Panc1 (cell line): ENCODE results near the gene GATA6. TPM values are rescaled to one million over a fixed set of nuclear protein-coding genes. Genes with fewer than 3 reads are reported as not detected.
A peak's percentile ranks its signal among the peaks of the same experiment; 100 is the strongest.

Experiments used
- ATAC-seq: fragments of 200-7000 bp; cut with Tn5 transposase; 2 replicates; pipeline ENCODE4 v1.9.1; 2020; ENCODE audit warnings: mild to moderate bottlenecking, moderate library complexity
- BruUV-seq: library from RNA; stranded (reverse); fragments of 400-500 nt; replicated peaks from 2 replicates; lab custom pipeline; 2021; lab: Mats Ljungman, UMichigan
- CTCF ChIA-PET: fragments of 300-600 bp; sonication (Branson Sonifier 250); formaldehyde crosslinking; loops from one replicate; lab custom pipeline; 2022; ENCODE audit warnings: antibody characterized with exemption; lab: Charles Lee
- POLR2A ChIA-PET: fragments of 300-600 bp; sonication (Branson Sonifier 250); formaldehyde crosslinking; loops from one replicate; lab custom pipeline; 2022; ENCODE audit warnings: antibody characterized with exemption; lab: Charles Lee
- DNase-seq: peaks from one replicate; pipeline ENCODE4 v3.0.0-alpha.2; 2010; ENCODE audit warnings: low read depth, low spot score
- H3K27ac ChIP-seq: 2 replicates; pipeline ENCODE4 v1.5.1; 2011; ENCODE audit warnings: mild to moderate bottlenecking, low read length, inconsistent platforms
- H3K27me3 ChIP-seq: fragments of 200-500 bp; sonication (Bioruptor generic); 2 replicates; pipeline ENCODE4 v1.6.0; 2014; ENCODE audit warnings: low read length, inconsistent platforms; ENCODE audit not compliant: control insufficient read depth, insufficient read depth
- H3K36me3 ChIP-seq: fragments of 200-500 bp; sonication (Bioruptor generic); 2 replicates; pipeline ENCODE4 v1.5.1; 2014; ENCODE audit warnings: inconsistent platforms, mild to moderate bottlenecking, low read length, moderate library complexity; ENCODE audit not compliant: control insufficient read depth, insufficient read depth
- H3K4me1 ChIP-seq: 2 replicates; pipeline ENCODE4 v1.5.1; 2011; ENCODE audit warnings: inconsistent platforms, mild to moderate bottlenecking, low read length, moderate library complexity; ENCODE audit not compliant: control insufficient read depth, insufficient read depth
- H3K4me3 ChIP-seq, 2 experiments: 2 replicates each; pipeline ENCODE4 v1.5.1; 2011 to 2012; ENCODE audit warnings: low read depth in 2 of 2, low read length in 2 of 2, mild to moderate bottlenecking in 2 of 2, inconsistent platforms in 1 of 2, moderate library complexity in 1 of 2
- H3K9me3 ChIP-seq: fragments of 200-500 bp; sonication (Bioruptor generic); 2 replicates; pipeline ENCODE4 v1.5.1; 2014; ENCODE audit warnings: low read depth, mild to moderate bottlenecking, inconsistent platforms, low read length, moderate library complexity; ENCODE audit not compliant: control insufficient read depth, insufficient read depth
- CTCF ChIP-seq: fragments of 450-650 bp; IDR thresholded peaks from 2 replicates; pipeline ENCODE4 v1.5.1; 2017; ENCODE audit warnings: mild to moderate bottlenecking
- POLR2AphosphoS5 ChIP-seq: IDR thresholded peaks from 2 replicates; pipeline ENCODE4 v1.6.1; 2012; ENCODE audit warnings: mild to moderate bottlenecking, low read depth, low read length, moderate library complexity
- REST ChIP-seq, 2 experiments: IDR thresholded peaks; 2 replicates each; pipeline ENCODE4 v1.6.1; 2011 to 2012; ENCODE audit warnings: low read depth in 2 of 2, control low read depth in 1 of 2, low read length in 1 of 2, mild to moderate bottlenecking in 1 of 2, moderate library complexity in 1 of 2; ENCODE audit not compliant: insufficient read depth in 1 of 2
- SIN3A ChIP-seq: IDR thresholded peaks from 2 replicates; pipeline ENCODE4 v1.6.1; 2012; ENCODE audit warnings: low read depth, mild to moderate bottlenecking, low read length, moderate library complexity, borderline replicate concordance; ENCODE audit not compliant: insufficient read depth
- TCF7L2 ChIP-seq: IDR thresholded peaks from 2 replicates; pipeline ENCODE4 v1.6.1; 2011; ENCODE audit warnings: mild to moderate bottlenecking, low read depth, low read length, inconsistent platforms
- in situ Hi-C: cut with HindIII; loops from 2 replicates; pipeline ENCODE4 v1.10.0; 2016; ENCODE audit warnings: low sequenced_read_pairs, low pct_unique_long_range_greater_than_20kb
- intact Hi-C: fragments of 100-400 bp; cut with micrococcal nuclease; formaldehyde crosslinking; loops from one replicate; pipeline ENCODE4 v1.10.0; 2022; ENCODE audit not compliant: unreplicated experiment
- total RNA-seq: library from RNA; stranded (reverse); gene quantifications from one replicate; pipeline ENCODE4 v1.2.1, GENCODE V29; 2021; ENCODE audit not compliant: unreplicated experiment

Gene GATA6
- total RNA-seq, 1 experiment from 2014 or later: 0.51 TPM

- Histone ChIP-seq H3K27ac (no peak overlapping the region), H3K9me3 (no peaks in the 10 kb centered on the region), H3K27me3 (peaks cover 58% of the 10 kb centered on the region), H3K4me1 (peaks cover 27% of the 10 kb centered on the region), H3K4me3 (no peak overlapping the region), H3K36me3 (no peaks in the 10 kb centered on the region; the same call in 1 of the 2 replicates)
- TF ChIP-seq CTCF (no peak), POLR2AphosphoS5 (no peak), REST (IDR thresholded peaks at IDR 0.05; ENCODE audit: insufficient read depth in 1 of 2, low read depth in 2 of 2, low read length in 1 of 2) (no peak), TCF7L2 (no peak), SIN3A (no peak)
- in situ Hi-C loops: no loop called here
- DNase-seq: no peak
- BruUV-seq: no TSS peak
- intact Hi-C loops: no loop called here
- ChIA-PET POLR2A (interaction anchor here (0.7 kb wide), 1 partner anchor 343 kb away, joined by 3 read pairs; no protein-coding TSS in a partner anchor), CTCF (interaction anchor here (0.6 kb wide), 1 partner anchor 39 kb away, joined by 6 read pairs; no protein-coding TSS in a partner anchor)
- ATAC-seq: no peak
Measured at GRCh38 chr18:22167091-22167470, 2.3 kb upstream of the GATA6 start.

- peaks cover 27% of the 10 kb centered on the region for H3K4me1 ChIP-seq
- in situ Hi-C loops: no loop called here
- H3K4me3 ChIP-seq: 0 out of 4 replicates have a peak overlapping the region, but pooled peaks of 1 of the 2 experiments have one; percentile 14
- POLR2A ChIA-PET: interaction anchor here (0.7 kb wide), 1 partner anchor 344 kb away, joined by 3 read pairs; no protein-coding TSS in a partner anchor
- ATAC-seq: no peak
- CTCF ChIA-PET: no interaction called here
- peaks cover 52% of the 10 kb centered on the region for H3K27me3 ChIP-seq
- H3K36me3 ChIP-seq: no peaks in the 10 kb centered on the region; the same call in 1 of the 2 replicates
- intact Hi-C loops: no loop called here
- DNase-seq: no peak
- no peak for TF ChIP-seq REST (IDR thresholded peaks at IDR 0.05; ENCODE audit: insufficient read depth in 1 of 2, low read depth in 2 of 2, low read length in 1 of 2)
- no peak for TF ChIP-seq SIN3A
- no peak for TF ChIP-seq CTCF
- TF ChIP-seq POLR2AphosphoS5: no peak
- no peak for TF ChIP-seq TCF7L2
- H3K9me3 ChIP-seq: no peaks in the 10 kb centered on the region
- BruUV-seq: no TSS peak
- H3K27ac ChIP-seq: no peak overlapping the region
Measured at GRCh38 chr18:22167471-22168241, 1.7 kb upstream of the GATA6 start.
